DND-41 (cell line): Measurements from ENCODE around the gene UGDH.

ENCODE experiments used
- EZH2 ChIP-seq: IDR thresholded peaks from 3 replicates; pipeline ENCODE4 v1.6.1; 2012; ENCODE audit warnings: borderline replicate concordance, low read depth, mild to moderate bottlenecking, moderate library complexity, low read length, inconsistent platforms; ENCODE audit not compliant: severe bottlenecking
- TF ChIP-seq, protein P1 (sequence below): IDR thresholded peaks from 2 replicates; pipeline ENCODE4 v1.5.1; 2012; ENCODE audit warnings: borderline replicate concordance, low read length, moderate library complexity, mild to moderate bottlenecking; ENCODE audit not compliant: poor library complexity, severe bottlenecking; ENCODE audit errors: extremely low read depth

DNA sequence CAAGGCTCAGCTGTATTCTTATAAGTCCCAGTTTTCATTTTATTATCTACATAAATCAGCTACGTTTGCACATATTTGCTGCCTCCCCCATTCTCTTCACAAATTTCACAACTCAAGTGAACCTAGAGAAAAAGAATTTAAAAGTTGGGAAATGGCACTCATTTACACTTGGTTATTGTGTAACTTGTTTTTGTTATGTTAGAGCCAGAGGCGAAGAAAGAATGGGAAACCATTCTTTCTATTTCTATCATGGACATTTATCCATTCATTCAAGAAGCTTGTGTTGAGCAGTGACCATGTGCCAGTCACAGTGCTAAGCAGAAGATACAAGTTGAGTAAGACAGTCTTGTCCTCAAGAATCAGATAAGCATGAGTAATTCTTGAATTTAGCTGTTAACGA is 54.8 kb downstream of the UGDH start:
- no peak for TF ChIP-seq EZH2
- TF ChIP-seq, protein P1, sequence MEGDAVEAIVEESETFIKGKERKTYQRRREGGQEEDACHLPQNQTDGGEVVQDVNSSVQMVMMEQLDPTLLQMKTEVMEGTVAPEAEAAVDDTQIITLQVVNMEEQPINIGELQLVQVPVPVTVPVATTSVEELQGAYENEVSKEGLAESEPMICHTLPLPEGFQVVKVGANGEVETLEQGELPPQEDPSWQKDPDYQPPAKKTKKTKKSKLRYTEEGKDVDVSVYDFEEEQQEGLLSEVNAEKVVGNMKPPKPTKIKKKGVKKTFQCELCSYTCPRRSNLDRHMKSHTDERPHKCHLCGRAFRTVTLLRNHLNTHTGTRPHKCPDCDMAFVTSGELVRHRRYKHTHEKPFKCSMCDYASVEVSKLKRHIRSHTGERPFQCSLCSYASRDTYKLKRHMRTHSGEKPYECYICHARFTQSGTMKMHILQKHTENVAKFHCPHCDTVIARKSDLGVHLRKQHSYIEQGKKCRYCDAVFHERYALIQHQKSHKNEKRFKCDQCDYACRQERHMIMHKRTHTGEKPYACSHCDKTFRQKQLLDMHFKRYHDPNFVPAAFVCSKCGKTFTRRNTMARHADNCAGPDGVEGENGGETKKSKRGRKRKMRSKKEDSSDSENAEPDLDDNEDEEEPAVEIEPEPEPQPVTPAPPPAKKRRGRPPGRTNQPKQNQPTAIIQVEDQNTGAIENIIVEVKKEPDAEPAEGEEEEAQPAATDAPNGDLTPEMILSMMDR = no peak
